HepG2 (cell line): ENCODE measurements around the gene SLC22A23. TPM values are rescaled to one million over a fixed set of nuclear protein-coding genes. Genes with fewer than 3 reads are reported as not detected.

Source experiments
- ADNP ChIP-seq: sonication (generic); formaldehyde crosslinking; IDR thresholded peaks from 2 replicates; pipeline ENCODE4 v1.4.0; 2020; ENCODE audit warnings: missing genetic modification reagents
- CCDC6 ChIP-seq: sonication (generic); formaldehyde crosslinking; IDR thresholded peaks from 2 replicates; pipeline ENCODE4 v1.8.1; 2022; ENCODE audit warnings: mild to moderate bottlenecking, missing genetic modification reagents, moderate library complexity
- ELF1 ChIP-seq: sonication (generic); formaldehyde crosslinking; IDR thresholded peaks from 2 replicates; pipeline ENCODE4 v1.4.0; 2020; ENCODE audit warnings: missing genetic modification reagents
- GATAD1 ChIP-seq: IDR thresholded peaks from 2 replicates; pipeline ENCODE4 v1.6.1; 2016; ENCODE audit warnings: missing genetic modification reagents, missing compliant biosample characterization
- NFYB ChIP-seq: sonication (generic); formaldehyde crosslinking; IDR thresholded peaks from 2 replicates; pipeline ENCODE4 v1.4.0; 2020; ENCODE audit warnings: missing genetic modification reagents
- PHB2 ChIP-seq: fragments of 450-650 bp; IDR thresholded peaks from 2 replicates; pipeline ENCODE4 v1.6.1; 2018; ENCODE audit not compliant: partially characterized antibody
- POLR2AphosphoS5 ChIP-seq: IDR thresholded peaks from 2 replicates; pipeline ENCODE4 v1.6.1; 2012; ENCODE audit warnings: low read depth, low read length
- RBFOX2 ChIP-seq: fragments of 200-400 bp; formaldehyde crosslinking; IDR thresholded peaks from 2 replicates; pipeline ENCODE4 v1.6.1; 2017; ENCODE audit warnings: low read depth, mild to moderate bottlenecking, low read length
- ZBTB26 ChIP-seq: IDR thresholded peaks from 2 replicates; pipeline ENCODE4 v1.6.1; 2016; ENCODE audit warnings: missing compliant biosample characterization, missing genetic modification reagents, borderline replicate concordance
- ZKSCAN8 ChIP-seq: IDR thresholded peaks from 2 replicates; pipeline ENCODE4 v1.6.1; 2016; ENCODE audit warnings: borderline replicate concordance, missing genetic modification reagents, missing compliant biosample characterization
- ZNF292 ChIP-seq: sonication (generic); formaldehyde crosslinking; IDR thresholded peaks from 2 replicates; pipeline ENCODE4 v1.8.1; 2022; ENCODE audit warnings: mild to moderate bottlenecking, low read depth, missing genetic modification reagents, borderline replicate concordance
- ZNF558 ChIP-seq: sonication (generic); formaldehyde crosslinking; IDR thresholded peaks from 2 replicates; pipeline ENCODE4 v1.9.0; 2022; ENCODE audit warnings: mild to moderate bottlenecking, missing genetic modification reagents, borderline replicate concordance
- polyA plus RNA-seq, 8 experiments: library from polyadenylated mRNA; depleted of rRNA in 3 of 8; stranded (reverse) in 7 of 8; unstranded in 1 of 8; fragments of >200 nt; fragmentation: Illumina TruSeq in 4 of 8; extraction: Trizol in 4 of 8; gene quantifications; 2 replicates each; pipeline versions ENCODE4 v1.2.1 to v1.2.3, GENCODE V29; 2011 to 2016; ENCODE audit warnings: low read depth in 4 of 8, missing spikeins in 1 of 8, mixed read lengths in 1 of 8; ENCODE audit not compliant: insufficient read depth in 1 of 8
- total RNA-seq, 5 experiments: library from RNA; depleted of rRNA; stranded (reverse); fragments of >200 nt; fragmentation: Illumina TruSeq; extraction: Trizol; gene quantifications; 2 replicates each; pipeline ENCODE4 v1.2.3, GENCODE V29; 2016; ENCODE audit warnings: low read depth in 1 of 5
- TF ChIP-seq, protein P1 (sequence below): sonication (generic); formaldehyde crosslinking; IDR thresholded peaks from 2 replicates; pipeline ENCODE4 v1.5.1; 2020; ENCODE audit warnings: missing genetic modification reagents, mild to moderate bottlenecking, borderline replicate concordance
- TF ChIP-seq, protein P2 (sequence below): sonication (generic); formaldehyde crosslinking; IDR thresholded peaks from 2 replicates; pipeline ENCODE4 v1.4.0; 2020; ENCODE audit warnings: mild to moderate bottlenecking, missing genetic modification reagents, borderline replicate concordance
- TF ChIP-seq, protein P3 (sequence below), 2 experiments: sonication (generic) in 1 of 2; formaldehyde crosslinking in 1 of 2; IDR thresholded peaks; 2 replicates each; pipeline versions ENCODE4 v1.4.0 to v1.6.1; 2016 to 2020; ENCODE audit warnings: borderline replicate concordance in 1 of 2, low read depth in 1 of 2, mild to moderate bottlenecking in 1 of 2, missing genetic modification reagents in 1 of 2

The SLC22A23 gene
- total and polyA plus RNA-seq, 2 of the 13 experiments (the other 11 are each of a cell fraction or from before 2014, with no cell fraction given), result 11.8 to 17.5 TPM

- TF ChIP-seq CCDC6 (CRISPR knock-in tag) (peak; percentile 97; the same call in 1 of the 2 replicates), GATAD1 (CRISPR knock-in tag) (peak; percentile 63), RBFOX2 (peak; percentile 50), ZKSCAN8 (CRISPR knock-in tag) (peak; percentile 74), POLR2AphosphoS5 (no peak; the same call in 1 of the 2 replicates), NFYB (CRISPR knock-in tag) (peak; percentile 45; the same call in 1 of the 2 replicates), ZNF292 (peak; percentile 98), ELF1 (CRISPR knock-in tag) (peak; percentile 65), ZNF558 (CRISPR knock-in tag) (no peak; the same call in 1 of the 2 replicates), ADNP (CRISPR knock-in tag) (0 out of 2 replicates have a peak, but pooled peaks have one; percentile 59), ZBTB26 (CRISPR knock-in tag) (peak; percentile 91; the same call in 1 of the 2 replicates), PHB2 (no peak)
- TF ChIP-seq, protein P1, sequence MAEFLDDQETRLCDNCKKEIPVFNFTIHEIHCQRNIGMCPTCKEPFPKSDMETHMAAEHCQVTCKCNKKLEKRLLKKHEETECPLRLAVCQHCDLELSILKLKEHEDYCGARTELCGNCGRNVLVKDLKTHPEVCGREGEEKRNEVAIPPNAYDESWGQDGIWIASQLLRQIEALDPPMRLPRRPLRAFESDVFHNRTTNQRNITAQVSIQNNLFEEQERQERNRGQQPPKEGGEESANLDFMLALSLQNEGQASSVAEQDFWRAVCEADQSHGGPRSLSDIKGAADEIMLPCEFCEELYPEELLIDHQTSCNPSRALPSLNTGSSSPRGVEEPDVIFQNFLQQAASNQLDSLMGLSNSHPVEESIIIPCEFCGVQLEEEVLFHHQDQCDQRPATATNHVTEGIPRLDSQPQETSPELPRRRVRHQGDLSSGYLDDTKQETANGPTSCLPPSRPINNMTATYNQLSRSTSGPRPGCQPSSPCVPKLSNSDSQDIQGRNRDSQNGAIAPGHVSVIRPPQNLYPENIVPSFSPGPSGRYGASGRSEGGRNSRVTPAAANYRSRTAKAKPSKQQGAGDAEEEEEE (CRISPR knock-in tag), result no peak
- TF ChIP-seq, protein P2, sequence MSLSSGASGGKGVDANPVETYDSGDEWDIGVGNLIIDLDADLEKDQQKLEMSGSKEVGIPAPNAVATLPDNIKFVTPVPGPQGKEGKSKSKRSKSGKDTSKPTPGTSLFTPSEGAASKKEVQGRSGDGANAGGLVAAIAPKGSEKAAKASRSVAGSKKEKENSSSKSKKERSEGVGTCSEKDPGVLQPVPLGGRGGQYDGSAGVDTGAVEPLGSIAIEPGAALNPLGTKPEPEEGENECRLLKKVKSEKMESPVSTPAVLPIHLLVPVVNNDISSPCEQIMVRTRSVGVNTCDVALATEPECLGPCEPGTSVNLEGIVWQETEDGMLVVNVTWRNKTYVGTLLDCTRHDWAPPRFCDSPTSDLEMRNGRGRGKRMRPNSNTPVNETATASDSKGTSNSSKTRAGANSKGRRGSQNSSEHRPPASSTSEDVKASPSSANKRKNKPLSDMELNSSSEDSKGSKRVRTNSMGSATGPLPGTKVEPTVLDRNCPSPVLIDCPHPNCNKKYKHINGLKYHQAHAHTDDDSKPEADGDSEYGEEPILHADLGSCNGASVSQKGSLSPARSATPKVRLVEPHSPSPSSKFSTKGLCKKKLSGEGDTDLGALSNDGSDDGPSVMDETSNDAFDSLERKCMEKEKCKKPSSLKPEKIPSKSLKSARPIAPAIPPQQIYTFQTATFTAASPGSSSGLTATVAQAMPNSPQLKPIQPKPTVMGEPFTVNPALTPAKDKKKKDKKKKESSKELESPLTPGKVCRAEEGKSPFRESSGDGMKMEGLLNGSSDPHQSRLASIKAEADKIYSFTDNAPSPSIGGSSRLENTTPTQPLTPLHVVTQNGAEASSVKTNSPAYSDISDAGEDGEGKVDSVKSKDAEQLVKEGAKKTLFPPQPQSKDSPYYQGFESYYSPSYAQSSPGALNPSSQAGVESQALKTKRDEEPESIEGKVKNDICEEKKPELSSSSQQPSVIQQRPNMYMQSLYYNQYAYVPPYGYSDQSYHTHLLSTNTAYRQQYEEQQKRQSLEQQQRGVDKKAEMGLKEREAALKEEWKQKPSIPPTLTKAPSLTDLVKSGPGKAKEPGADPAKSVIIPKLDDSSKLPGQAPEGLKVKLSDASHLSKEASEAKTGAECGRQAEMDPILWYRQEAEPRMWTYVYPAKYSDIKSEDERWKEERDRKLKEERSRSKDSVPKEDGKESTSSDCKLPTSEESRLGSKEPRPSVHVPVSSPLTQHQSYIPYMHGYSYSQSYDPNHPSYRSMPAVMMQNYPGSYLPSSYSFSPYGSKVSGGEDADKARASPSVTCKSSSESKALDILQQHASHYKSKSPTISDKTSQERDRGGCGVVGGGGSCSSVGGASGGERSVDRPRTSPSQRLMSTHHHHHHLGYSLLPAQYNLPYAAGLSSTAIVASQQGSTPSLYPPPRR (CRISPR knock-in tag), result peak; percentile 96
- TF ChIP-seq, protein P3, sequence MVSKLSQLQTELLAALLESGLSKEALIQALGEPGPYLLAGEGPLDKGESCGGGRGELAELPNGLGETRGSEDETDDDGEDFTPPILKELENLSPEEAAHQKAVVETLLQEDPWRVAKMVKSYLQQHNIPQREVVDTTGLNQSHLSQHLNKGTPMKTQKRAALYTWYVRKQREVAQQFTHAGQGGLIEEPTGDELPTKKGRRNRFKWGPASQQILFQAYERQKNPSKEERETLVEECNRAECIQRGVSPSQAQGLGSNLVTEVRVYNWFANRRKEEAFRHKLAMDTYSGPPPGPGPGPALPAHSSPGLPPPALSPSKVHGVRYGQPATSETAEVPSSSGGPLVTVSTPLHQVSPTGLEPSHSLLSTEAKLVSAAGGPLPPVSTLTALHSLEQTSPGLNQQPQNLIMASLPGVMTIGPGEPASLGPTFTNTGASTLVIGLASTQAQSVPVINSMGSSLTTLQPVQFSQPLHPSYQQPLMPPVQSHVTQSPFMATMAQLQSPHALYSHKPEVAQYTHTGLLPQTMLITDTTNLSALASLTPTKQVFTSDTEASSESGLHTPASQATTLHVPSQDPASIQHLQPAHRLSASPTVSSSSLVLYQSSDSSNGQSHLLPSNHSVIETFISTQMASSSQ (IDR thresholded peaks at IDR 0.05; ENCODE audit: low read depth), result peak; percentile 81; the same call in 1 of the 2 replicates
- TF ChIP-seq, protein P3 (CRISPR knock-in tag; IDR thresholded peaks at IDR 0.05; ENCODE audit: borderline replicate concordance), result peak; percentile 93
Observed at GRCh38 chr6:3370361-3371221, 86.3 kb downstream of the SLC22A23 start (continued).
